Upper lobe of left lung (tissue), 6 donors: ENCODE data around the gene ENPP3. TPM values are rescaled to one million over a fixed set of nuclear protein-coding genes. Genes with fewer than 3 reads are reported as not detected.

Experiments used
- ATAC-seq, 2 donors: fragments of 200-7000 bp; cut with Tn5 transposase; one replicate each; pipeline ENCODE4 v1.9.1; 2022; ENCODE audit warnings: mild to moderate bottlenecking in 2 of 2, moderate library complexity in 2 of 2; ENCODE audit not compliant: low FRiP score in 2 of 2
- DNase-seq, 2 donors: peaks; one replicate each; pipeline ENCODE4 v3.0.0-alpha.2; 2019 to 2020
- H3K27ac ChIP-seq, 4 donors: fragments of 200-600 bp; sonication (generic); one replicate each; pipeline ENCODE4 v1.5.1; 2016 to 2019
- H3K27me3 ChIP-seq, 4 donors: fragments of 200-600 bp; sonication (generic); one replicate each; pipeline ENCODE4 v1.5.1; 2017 to 2019
- H3K36me3 ChIP-seq, 4 donors: fragments of 200-600 bp; sonication (generic); one replicate each; pipeline ENCODE4 v1.5.1; 2016 to 2019
- H3K4me1 ChIP-seq, 4 donors: fragments of 200-600 bp; sonication (generic); one replicate each; pipeline ENCODE4 v1.5.1; 2018 to 2019
- H3K4me3 ChIP-seq, 4 donors: fragments of 200-600 bp; sonication (generic); one replicate each; pipeline ENCODE4 v1.5.1; 2017 to 2019; ENCODE audit warnings: mild to moderate bottlenecking in 2 of 4, moderate library complexity in 1 of 4
- H3K9me3 ChIP-seq, 4 donors: fragments of 200-600 bp; sonication (generic); one replicate each; pipeline ENCODE4 v1.5.1; 2018 to 2019
- EP300 ChIP-seq, 4 donors: sonication (generic); formaldehyde crosslinking; IDR thresholded peaks; one replicate each; pipeline ENCODE4 v1.5.1; 2017; ENCODE audit warnings: antibody characterized with exemption in 4 of 4, control low read depth in 2 of 4
- POLR2A ChIP-seq, 4 donors: fragments of 450-650 bp; IDR thresholded peaks; one replicate each; pipeline ENCODE4 v1.5.1; 2016 to 2017; ENCODE audit warnings: antibody characterized with exemption in 4 of 4, mild to moderate bottlenecking in 2 of 4
- POLR2AphosphoS5 ChIP-seq, 2 donors: sonication (generic); formaldehyde crosslinking; IDR thresholded peaks; one replicate each; pipeline ENCODE4 v1.5.1; 2017; ENCODE audit warnings: antibody characterized with exemption in 2 of 2
- WGBS, 2 donors: methylation state at CpG; one replicate each; pipeline ENCODE4 v1.1.5; 2017 to 2018; 5-methylcytosine and 5-hydroxymethylcytosine counted together
- total RNA-seq, 6 donors: library from RNA; depleted of rRNA in 4 of 6; stranded (reverse); fragments of >200 nt in 4 of 6; gene quantifications; one replicate each; pipeline versions ENCODE4 v1.1.0 to v1.2.1, GENCODE V29; 2016 to 2021
- TF ChIP-seq, protein P1 (sequence below), 6 experiments: fragments of 450-650 bp in 4 of 6; fragments of 200-600 bp in 2 of 6; sonication (generic) in 2 of 6; IDR thresholded peaks; one replicate each; pipeline ENCODE4 v1.5.1; 2016 to 2019; ENCODE audit warnings: antibody characterized with exemption in 6 of 6
- donor health status: DM: no; HTN: no; CAD: no; lungs with moderate emphysema.
- donor health status: DM: no; HTN: yes; CAD: no; lungs with severe emphysema.

The ENPP3 gene
- 1 to 10 TPM in 2 of 6 donors, under 1 TPM in 4; under 0.01 to 2.1 (median 0.39) TPM for total RNA-seq

DNA sequence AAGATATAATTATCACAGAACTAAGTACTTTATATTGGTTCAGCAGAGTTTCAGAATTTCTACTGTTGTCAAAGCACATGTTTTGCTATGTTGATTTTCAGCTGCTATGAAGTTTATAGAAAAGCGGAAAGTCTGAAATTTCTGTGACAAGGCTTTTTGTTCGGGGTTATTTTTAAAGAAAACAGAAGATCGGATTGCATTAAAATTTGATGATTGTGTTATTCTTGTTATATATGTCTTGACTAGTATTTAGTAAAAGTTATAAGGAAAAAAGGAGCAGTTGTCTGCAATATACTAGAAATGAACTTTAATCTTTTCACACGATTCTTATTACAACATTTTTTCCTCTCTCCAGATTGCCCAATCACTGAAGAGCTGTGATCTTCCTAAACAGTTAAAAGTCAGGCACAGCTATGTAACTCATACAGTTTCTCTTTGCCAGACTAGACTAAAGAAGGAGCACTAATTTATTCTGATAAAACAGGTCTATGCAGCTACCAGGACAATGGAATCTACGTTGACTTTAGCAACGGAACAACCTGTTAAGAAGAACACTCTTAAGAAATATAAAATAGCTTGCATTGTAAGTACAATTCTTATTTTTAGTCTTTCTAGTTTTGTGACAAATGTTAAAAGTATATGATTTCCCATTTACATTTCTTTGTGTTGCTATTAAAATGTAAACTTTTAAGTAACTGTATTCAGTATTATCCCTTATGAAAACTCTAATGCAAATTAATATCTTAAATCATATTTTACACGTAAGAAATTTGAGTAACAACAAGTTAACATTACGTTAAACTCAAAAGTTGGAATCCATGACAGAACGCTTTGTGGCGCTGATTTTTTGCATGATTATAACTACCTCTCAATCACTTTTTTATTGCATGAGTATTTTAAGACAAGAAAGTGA lies at the start of gene ENPP3:
TSS of gene ENPP3 (plus strand) at position 423 of the 913 bp plus-strand sequence. CDS start at position 506, 83 bp downstream.
- TF ChIP-seq POLR2A (IDR thresholded peaks at IDR 0.05), result no peak
- TF ChIP-seq EP300 (IDR thresholded peaks at IDR 0.05), result no peak
- TF ChIP-seq POLR2AphosphoS5 (IDR thresholded peaks at IDR 0.05), result no peak
- H3K9me3 ChIP-seq, result no peaks in the 10 kb centered on the region
- H3K27me3 ChIP-seq, result no peaks in the 10 kb centered on the region
- no peaks in the 10 kb centered on the region for H3K4me1 ChIP-seq
- H3K4me3 ChIP-seq, result no peak within 1 kb of the TSS
- ATAC-seq (no peak), DNase-seq (no peak)
- no peak within 1 kb of the TSS for H3K27ac ChIP-seq
- 73 to 78% methylated on average over 10 of the region's 10 CpGs for WGBS, 2 donors
- H3K36me3 ChIP-seq, result no peaks in the 10 kb centered on the region

DNA sequence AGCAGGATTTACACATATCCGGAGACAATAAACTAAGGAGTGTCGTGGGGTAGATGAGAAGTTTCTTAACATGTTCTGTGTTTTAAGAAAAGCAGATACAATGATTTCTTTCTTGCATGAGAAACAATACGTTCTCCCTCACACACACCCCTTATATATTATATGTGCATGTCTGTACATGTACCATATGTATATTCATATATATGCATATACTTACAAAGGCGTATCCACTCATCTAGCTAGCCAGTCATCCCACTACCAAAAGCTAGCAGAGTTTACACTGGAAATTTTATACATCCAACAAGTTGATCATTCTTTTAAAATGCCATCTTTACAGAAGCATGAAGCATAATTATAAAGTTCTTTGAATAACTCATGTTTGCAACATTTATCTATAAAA lies 49.2 kb upstream of the ENPP3 start:
- Histone ChIP-seq H3K27me3 (no peaks in the 10 kb centered on the region), H3K36me3 (peaks cover 51 to 99% (median 61%) of the 10 kb centered on the region in 4 donors), H3K4me3 (no peak overlapping the region), H3K4me1 (no peaks in the 10 kb centered on the region), H3K9me3 (no peaks in the 10 kb centered on the region), H3K27ac (no peak overlapping the region)
- DNase-seq, result no peak
- ATAC-seq, result no peak
- 94 to 97% methylated on average over 4 of the region's 4 CpGs for WGBS, 2 donors
- TF ChIP-seq EP300 (IDR thresholded peaks at IDR 0.05) (no peak), POLR2AphosphoS5 (IDR thresholded peaks at IDR 0.05) (no peak), POLR2A (IDR thresholded peaks at IDR 0.05) (no peak)
- TF ChIP-seq, protein P1, sequence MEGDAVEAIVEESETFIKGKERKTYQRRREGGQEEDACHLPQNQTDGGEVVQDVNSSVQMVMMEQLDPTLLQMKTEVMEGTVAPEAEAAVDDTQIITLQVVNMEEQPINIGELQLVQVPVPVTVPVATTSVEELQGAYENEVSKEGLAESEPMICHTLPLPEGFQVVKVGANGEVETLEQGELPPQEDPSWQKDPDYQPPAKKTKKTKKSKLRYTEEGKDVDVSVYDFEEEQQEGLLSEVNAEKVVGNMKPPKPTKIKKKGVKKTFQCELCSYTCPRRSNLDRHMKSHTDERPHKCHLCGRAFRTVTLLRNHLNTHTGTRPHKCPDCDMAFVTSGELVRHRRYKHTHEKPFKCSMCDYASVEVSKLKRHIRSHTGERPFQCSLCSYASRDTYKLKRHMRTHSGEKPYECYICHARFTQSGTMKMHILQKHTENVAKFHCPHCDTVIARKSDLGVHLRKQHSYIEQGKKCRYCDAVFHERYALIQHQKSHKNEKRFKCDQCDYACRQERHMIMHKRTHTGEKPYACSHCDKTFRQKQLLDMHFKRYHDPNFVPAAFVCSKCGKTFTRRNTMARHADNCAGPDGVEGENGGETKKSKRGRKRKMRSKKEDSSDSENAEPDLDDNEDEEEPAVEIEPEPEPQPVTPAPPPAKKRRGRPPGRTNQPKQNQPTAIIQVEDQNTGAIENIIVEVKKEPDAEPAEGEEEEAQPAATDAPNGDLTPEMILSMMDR (IDR thresholded peaks at IDR 0.05), result no peak

DNA sequence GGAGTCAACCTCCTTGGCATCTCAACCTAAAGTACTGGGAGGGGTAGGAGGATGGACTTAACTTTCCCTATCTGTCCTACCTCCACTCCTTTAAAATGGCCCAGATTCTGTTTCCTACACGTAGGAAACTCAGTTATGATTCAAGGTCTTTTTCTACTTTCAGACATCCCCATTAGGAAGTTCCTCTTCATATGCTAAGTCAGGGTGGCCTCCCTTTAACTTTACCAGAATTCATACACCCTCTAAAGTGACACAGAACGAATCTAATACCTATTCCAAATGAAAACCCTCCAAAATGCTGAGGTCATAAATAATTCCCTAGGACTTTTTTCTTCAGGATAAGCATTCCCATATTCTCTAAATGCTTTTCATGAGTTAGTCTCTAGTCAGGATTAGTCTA lies 48.5 kb upstream of the ENPP3 start:
- Histone ChIP-seq H3K4me3 (no peak overlapping the region), H3K9me3 (no peaks in the 10 kb centered on the region), H3K27me3 (no peaks in the 10 kb centered on the region), H3K27ac (no peak overlapping the region), H3K36me3 (peaks cover 50 to 99% (median 64%) of the 10 kb centered on the region in 4 donors), H3K4me1 (no peaks in the 10 kb centered on the region)
- 83 to 96% methylated on average over 2 of the region's 2 CpGs for WGBS, 2 donors
- DNase-seq (no peak), ATAC-seq (no peak)
- TF ChIP-seq POLR2AphosphoS5 (IDR thresholded peaks at IDR 0.05), result no peak
- no peak for TF ChIP-seq POLR2A (IDR thresholded peaks at IDR 0.05)
- TF ChIP-seq, protein P1 (IDR thresholded peaks at IDR 0.05), result no peak
- TF ChIP-seq EP300 (IDR thresholded peaks at IDR 0.05), result no peak

- DNase-seq (no peak), ATAC-seq (no peak)
- 75 to 88% methylated on average over 2 of the region's 2 CpGs for WGBS, 2 donors
- Histone ChIP-seq H3K4me1 (no peaks in the 10 kb centered on the region), H3K36me3 (peaks cover 50 to 100% (median 74%) of the 10 kb centered on the region in 4 donors), H3K4me3 (no peak overlapping the region), H3K27me3 (no peaks in the 10 kb centered on the region), H3K27ac (no peak overlapping the region), H3K9me3 (no peaks in the 10 kb centered on the region)
- TF ChIP-seq, protein P1 (IDR thresholded peaks at IDR 0.05), result no peak
- TF ChIP-seq POLR2AphosphoS5 (IDR thresholded peaks at IDR 0.05) (no peak), POLR2A (IDR thresholded peaks at IDR 0.05) (no peak), EP300 (IDR thresholded peaks at IDR 0.05) (no peak)
Measured at GRCh38 chr6:131592935-131593334, 44.2 kb upstream of the ENPP3 start.

- Histone ChIP-seq H3K9me3 (no peaks in the 10 kb centered on the region), H3K27ac (no peak overlapping the region), H3K4me3 (no peak overlapping the region), H3K36me3 (peaks cover 51 to 100% (median 76%) of the 10 kb centered on the region in 4 donors), H3K4me1 (no peaks in the 10 kb centered on the region), H3K27me3 (no peaks in the 10 kb centered on the region)
- DNase-seq (no peak), ATAC-seq (no peak)
- TF ChIP-seq EP300 (IDR thresholded peaks at IDR 0.05) (no peak), POLR2AphosphoS5 (IDR thresholded peaks at IDR 0.05) (no peak)
- TF ChIP-seq, protein P1 (IDR thresholded peaks at IDR 0.05), result no peak
- 95 to 96% methylated on average over 11 of the region's 11 CpGs for WGBS, 2 donors
Measured at GRCh38 chr6:131594074-131594473, 43.0 kb upstream of the ENPP3 start.
